ENCODE measurements around the gene GALK2.

The GALK2 gene

DNA sequence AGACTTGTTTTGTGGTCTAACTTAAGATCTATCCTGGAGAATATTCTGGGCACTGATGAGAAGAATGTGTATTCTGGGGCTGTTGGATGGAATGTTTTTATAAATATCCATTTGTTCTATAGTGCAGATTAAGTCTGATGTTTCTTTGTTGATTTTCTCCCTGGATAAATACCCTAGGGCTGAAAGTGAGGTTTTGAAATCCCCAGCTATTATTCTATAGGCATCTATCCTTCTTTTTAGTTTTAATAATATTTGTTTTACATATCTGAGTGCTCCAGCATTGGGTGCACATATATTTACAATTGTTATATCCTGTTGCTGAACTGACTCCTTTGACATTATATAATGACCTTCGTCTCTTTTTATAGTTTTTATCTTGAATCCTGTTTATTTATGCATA lies 42.9 kb downstream of the GALK2 start:
- Histone ChIP-seq H3K27me3 (ENCODE audit: insufficient read depth, low read length, poor library complexity, severe bottlenecking) (no peaks in the 10 kb centered on the region), H4K20me1 (ENCODE audit: insufficient read depth, low read length, poor library complexity, severe bottlenecking) (no peaks in the 10 kb centered on the region), H3K9me3 (ENCODE audit: insufficient read depth, low read depth, low read length) (no peaks in the 10 kb centered on the region), H3F3A (ENCODE audit: low read depth) (no peaks in the 10 kb centered on the region), H3K36me3 (ENCODE audit: insufficient read depth, low read length) (no peaks in the 10 kb centered on the region), H3K4me1 (ENCODE audit: insufficient read depth, low read length, poor library complexity, severe bottlenecking) (no peaks in the 10 kb centered on the region), H3K79me2 (ENCODE audit: insufficient read depth, low read length) (no peaks in the 10 kb centered on the region), H3K9ac (ENCODE audit: low read depth, low read length, poor library complexity, severe bottlenecking) (no peak overlapping the region), H3K4me3 (ENCODE audit: low read length, poor library complexity, severe bottlenecking) (no peak overlapping the region), H2AFZ (ENCODE audit: low read length) (no peak overlapping the region), H3K9me2 (replicated peaks; ENCODE audit: low read depth, low read length) (no peaks in the 10 kb centered on the region), H3K4me2 (ENCODE audit: low read depth, low read length, poor library complexity, severe bottlenecking) (no peak overlapping the region)
- TF ChIP-seq, protein P1, sequence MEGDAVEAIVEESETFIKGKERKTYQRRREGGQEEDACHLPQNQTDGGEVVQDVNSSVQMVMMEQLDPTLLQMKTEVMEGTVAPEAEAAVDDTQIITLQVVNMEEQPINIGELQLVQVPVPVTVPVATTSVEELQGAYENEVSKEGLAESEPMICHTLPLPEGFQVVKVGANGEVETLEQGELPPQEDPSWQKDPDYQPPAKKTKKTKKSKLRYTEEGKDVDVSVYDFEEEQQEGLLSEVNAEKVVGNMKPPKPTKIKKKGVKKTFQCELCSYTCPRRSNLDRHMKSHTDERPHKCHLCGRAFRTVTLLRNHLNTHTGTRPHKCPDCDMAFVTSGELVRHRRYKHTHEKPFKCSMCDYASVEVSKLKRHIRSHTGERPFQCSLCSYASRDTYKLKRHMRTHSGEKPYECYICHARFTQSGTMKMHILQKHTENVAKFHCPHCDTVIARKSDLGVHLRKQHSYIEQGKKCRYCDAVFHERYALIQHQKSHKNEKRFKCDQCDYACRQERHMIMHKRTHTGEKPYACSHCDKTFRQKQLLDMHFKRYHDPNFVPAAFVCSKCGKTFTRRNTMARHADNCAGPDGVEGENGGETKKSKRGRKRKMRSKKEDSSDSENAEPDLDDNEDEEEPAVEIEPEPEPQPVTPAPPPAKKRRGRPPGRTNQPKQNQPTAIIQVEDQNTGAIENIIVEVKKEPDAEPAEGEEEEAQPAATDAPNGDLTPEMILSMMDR (conservative IDR thresholded peaks at IDR 0.05; ENCODE audit: low read length): no peak
- TF ChIP-seq EZH2phosphoT487 (IDR thresholded peaks at IDR 0.05; ENCODE audit: borderline replicate concordance): no peak

GRCh38 chr15:49215768-49216739 lies 46.0 kb downstream of the GALK2 start:
- no peak overlapping the region for H3K4me3 ChIP-seq (ENCODE audit: low read length, poor library complexity, severe bottlenecking)
- no peaks in the 10 kb centered on the region for H3K4me1 ChIP-seq (ENCODE audit: insufficient read depth, low read length, poor library complexity, severe bottlenecking)
- no peaks in the 10 kb centered on the region for H3F3A ChIP-seq (ENCODE audit: low read depth)
- no peaks in the 10 kb centered on the region for H4K20me1 ChIP-seq (ENCODE audit: insufficient read depth, low read length, poor library complexity, severe bottlenecking)
- H3K9me2 ChIP-seq (replicated peaks; ENCODE audit: low read depth, low read length): no peaks in the 10 kb centered on the region
- no peak overlapping the region for H3K9ac ChIP-seq (ENCODE audit: low read depth, low read length, poor library complexity, severe bottlenecking)
- H3K9me3 ChIP-seq (ENCODE audit: insufficient read depth, low read depth, low read length): no peaks in the 10 kb centered on the region
- no peaks in the 10 kb centered on the region for H3K27me3 ChIP-seq (ENCODE audit: insufficient read depth, low read length, poor library complexity, severe bottlenecking)
- TF ChIP-seq, protein P1 (conservative IDR thresholded peaks at IDR 0.05; ENCODE audit: low read length): no peak
- TF ChIP-seq EZH2phosphoT487 (IDR thresholded peaks at IDR 0.05; ENCODE audit: borderline replicate concordance): no peak
- no peaks in the 10 kb centered on the region for H3K79me2 ChIP-seq (ENCODE audit: insufficient read depth, low read length)
- no peak overlapping the region for H3K4me2 ChIP-seq (ENCODE audit: low read depth, low read length, poor library complexity, severe bottlenecking)
- no peak overlapping the region for H2AFZ ChIP-seq (ENCODE audit: low read length)
- H3K36me3 ChIP-seq (ENCODE audit: insufficient read depth, low read length): peaks cover 9% of the 10 kb centered on the region; the same call in 1 of the 2 replicates

DNA sequence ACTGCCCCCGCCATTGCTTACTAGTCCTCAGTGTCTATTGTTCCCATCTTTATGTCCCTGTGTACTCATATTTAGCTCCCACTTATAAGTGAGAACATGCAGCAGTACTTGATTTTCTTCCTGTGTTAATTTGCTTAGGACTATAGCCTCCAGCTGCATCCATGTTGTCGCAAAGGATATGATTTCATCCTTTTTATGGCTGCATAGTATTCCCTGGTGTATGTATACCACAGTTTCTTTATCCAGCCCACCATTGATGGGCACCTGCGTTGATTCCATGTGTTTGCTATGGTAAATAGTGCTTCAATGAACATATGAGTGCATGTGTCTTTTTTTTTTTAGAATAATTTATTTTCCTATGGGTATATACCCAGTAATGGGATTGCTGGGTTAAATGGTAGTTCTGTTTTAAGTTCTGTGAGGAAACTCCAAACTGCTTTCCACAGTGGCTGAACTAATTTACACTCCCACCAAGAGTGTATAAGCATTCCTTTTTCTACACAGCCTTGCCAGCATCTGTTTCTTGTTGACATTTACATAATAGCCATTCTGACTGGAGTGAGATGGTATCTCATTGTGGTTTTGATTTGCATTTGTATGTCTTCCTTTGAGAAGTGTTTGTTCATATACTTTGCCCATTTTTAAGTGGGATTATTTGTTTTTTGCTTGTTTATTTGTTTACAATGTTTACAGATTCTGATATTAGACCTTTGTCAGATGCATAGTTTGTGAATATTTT lies 53.7 kb downstream of the GALK2 start:
- TF ChIP-seq, protein P1 (conservative IDR thresholded peaks at IDR 0.05; ENCODE audit: low read length): no peak
- no peak for TF ChIP-seq EZH2phosphoT487 (IDR thresholded peaks at IDR 0.05; ENCODE audit: borderline replicate concordance)
- Histone ChIP-seq H3K9ac (ENCODE audit: low read depth, low read length, poor library complexity, severe bottlenecking) (no peak overlapping the region), H3K9me3 (ENCODE audit: insufficient read depth, low read depth, low read length) (peaks cover 8% of the 10 kb centered on the region), H2AFZ (ENCODE audit: low read length) (no peak overlapping the region), H3K79me2 (ENCODE audit: insufficient read depth, low read length) (no peaks in the 10 kb centered on the region), H3K9me2 (replicated peaks; ENCODE audit: low read depth, low read length) (no peaks in the 10 kb centered on the region), H4K20me1 (ENCODE audit: insufficient read depth, low read length, poor library complexity, severe bottlenecking) (no peaks in the 10 kb centered on the region), H3K4me1 (ENCODE audit: insufficient read depth, low read length, poor library complexity, severe bottlenecking) (no peaks in the 10 kb centered on the region), H3K36me3 (ENCODE audit: insufficient read depth, low read length) (peaks cover 3% of the 10 kb centered on the region), H3F3A (ENCODE audit: low read depth) (no peaks in the 10 kb centered on the region), H3K27me3 (ENCODE audit: insufficient read depth, low read length, poor library complexity, severe bottlenecking) (no peaks in the 10 kb centered on the region), H3K4me2 (ENCODE audit: low read depth, low read length, poor library complexity, severe bottlenecking) (no peak overlapping the region), H3K4me3 (ENCODE audit: low read length, poor library complexity, severe bottlenecking) (no peak overlapping the region)

All from Loucy (cell line).